ENCODE measurements around the gene TRMT11. TPM values are rescaled to one million over a fixed set of nuclear protein-coding genes. Genes with fewer than 3 reads are reported as not detected.
"Not testable (repeated sequence)": the region's sequence is repeated elsewhere in the genome, so short reads cannot be mapped to it uniquely, and the experiment has no call there.

Gene TRMT11
- polyA plus RNA-seq, 3 donors: 2.1 to 3.3 (median 2.1) TPM

- intact Hi-C loops (cut with micrococcal nuclease): no loop called here
- Histone ChIP-seq H3K9ac (ENCODE audit: insufficient read depth, low read length, poor library complexity, severe bottlenecking) (no peak overlapping the region), H3K27me3 (ENCODE audit: control insufficient read depth in 2 of 2, insufficient read depth in 2 of 2, low read length in 2 of 2) (no peaks in the 10 kb centered on the region), H3K4me1 (ENCODE audit: control insufficient read depth in 1 of 2, insufficient read depth in 2 of 2, low read length in 2 of 2) (no peaks in the 10 kb centered on the region), H3K9me3 (replicated peaks in 1 of 2; ENCODE audit: control insufficient read depth in 1 of 2, insufficient read depth in 1 of 2, low read length in 2 of 2) (no peaks in the 10 kb centered on the region), H4K20me1 (ENCODE audit: insufficient read depth, low read length) (no peaks in the 10 kb centered on the region), H2AFZ (ENCODE audit: insufficient read depth, low read depth, low read length, poor library complexity, severe bottlenecking) (no peak overlapping the region), H3K79me2 (ENCODE audit: insufficient read depth, low read length) (no peaks in the 10 kb centered on the region), H3K27ac (ENCODE audit: low read depth in 1 of 2, low read length in 2 of 2) (no peak overlapping the region), H3K36me3 (replicated peaks in 1 of 2; ENCODE audit: control insufficient read depth in 1 of 2, insufficient read depth in 2 of 2, low read length in 2 of 2) (peaks cover 29 to 63% of the 10 kb centered on the region in 2 donors), H3K4me3 (replicated peaks in 1 of 3; ENCODE audit: low read depth in 2 of 3, low read length in 3 of 3) (no peak overlapping the region), H3K4me2 (replicated peaks; ENCODE audit: extremely low read depth, low read length, poor library complexity, severe bottlenecking) (no peak overlapping the region)
- TF ChIP-seq, protein P1, sequence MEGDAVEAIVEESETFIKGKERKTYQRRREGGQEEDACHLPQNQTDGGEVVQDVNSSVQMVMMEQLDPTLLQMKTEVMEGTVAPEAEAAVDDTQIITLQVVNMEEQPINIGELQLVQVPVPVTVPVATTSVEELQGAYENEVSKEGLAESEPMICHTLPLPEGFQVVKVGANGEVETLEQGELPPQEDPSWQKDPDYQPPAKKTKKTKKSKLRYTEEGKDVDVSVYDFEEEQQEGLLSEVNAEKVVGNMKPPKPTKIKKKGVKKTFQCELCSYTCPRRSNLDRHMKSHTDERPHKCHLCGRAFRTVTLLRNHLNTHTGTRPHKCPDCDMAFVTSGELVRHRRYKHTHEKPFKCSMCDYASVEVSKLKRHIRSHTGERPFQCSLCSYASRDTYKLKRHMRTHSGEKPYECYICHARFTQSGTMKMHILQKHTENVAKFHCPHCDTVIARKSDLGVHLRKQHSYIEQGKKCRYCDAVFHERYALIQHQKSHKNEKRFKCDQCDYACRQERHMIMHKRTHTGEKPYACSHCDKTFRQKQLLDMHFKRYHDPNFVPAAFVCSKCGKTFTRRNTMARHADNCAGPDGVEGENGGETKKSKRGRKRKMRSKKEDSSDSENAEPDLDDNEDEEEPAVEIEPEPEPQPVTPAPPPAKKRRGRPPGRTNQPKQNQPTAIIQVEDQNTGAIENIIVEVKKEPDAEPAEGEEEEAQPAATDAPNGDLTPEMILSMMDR (IDR thresholded peaks at IDR 0.05): no peak
- Mint-ChIP-seq H3K36me3 (peaks cover 54 to 65% of the 10 kb centered on the region in 2 donors), H3K27me3 (ENCODE audit: low read depth in 3 of 3) (no peaks in the 10 kb centered on the region), H3K4me3 (no peak overlapping the region), H3K27ac (no peak overlapping the region), H3K4me1 (no peaks in the 10 kb centered on the region), H3K9me3 (no peaks in the 10 kb centered on the region)
- no peak for DNase-seq
Measured at GRCh38 chr6:126017668-126018067, 31.3 kb downstream of the TRMT11 start.

- no peaks in the 10 kb centered on the region for H3K4me1 Mint-ChIP-seq
- no peak overlapping the region for H3K9ac ChIP-seq (ENCODE audit: insufficient read depth, low read length, poor library complexity, severe bottlenecking)
- DNase-seq: no peak
- no peak overlapping the region for H3K27ac ChIP-seq (ENCODE audit: low read depth in 1 of 2, low read length in 2 of 2)
- H3K4me1 ChIP-seq (ENCODE audit: control insufficient read depth in 1 of 2, insufficient read depth in 2 of 2, low read length in 2 of 2): no peaks in the 10 kb centered on the region
- H4K20me1 ChIP-seq (ENCODE audit: insufficient read depth, low read length): no peaks in the 10 kb centered on the region
- H3K27ac Mint-ChIP-seq: no peak overlapping the region
- H3K79me2 ChIP-seq (ENCODE audit: insufficient read depth, low read length): no peaks in the 10 kb centered on the region
- no peak overlapping the region for H3K4me2 ChIP-seq (replicated peaks; ENCODE audit: extremely low read depth, low read length, poor library complexity, severe bottlenecking)
- H3K9me3 Mint-ChIP-seq: no peaks in the 10 kb centered on the region
- no peak overlapping the region for H2AFZ ChIP-seq (ENCODE audit: insufficient read depth, low read depth, low read length, poor library complexity, severe bottlenecking)
- H3K27me3 ChIP-seq (ENCODE audit: control insufficient read depth in 2 of 2, insufficient read depth in 2 of 2, low read length in 2 of 2): no peaks in the 10 kb centered on the region
- H3K4me3 ChIP-seq (replicated peaks in 1 of 3; ENCODE audit: low read depth in 2 of 3, low read length in 3 of 3): no peak overlapping the region
- intact Hi-C loops (cut with micrococcal nuclease): no loop called here
- no peak overlapping the region for H3K4me3 Mint-ChIP-seq
- no peaks in the 10 kb centered on the region for H3K9me3 ChIP-seq (replicated peaks in 1 of 2; ENCODE audit: control insufficient read depth in 1 of 2, insufficient read depth in 1 of 2, low read length in 2 of 2)
- peaks cover 21 to 40% of the 10 kb centered on the region in 2 donors for H3K36me3 ChIP-seq (replicated peaks in 1 of 2; ENCODE audit: control insufficient read depth in 1 of 2, insufficient read depth in 2 of 2, low read length in 2 of 2)
- H3K36me3 Mint-ChIP-seq: peaks cover 43 to 50% of the 10 kb centered on the region in 2 donors
- 100% methylated on average over 3 of the region's 5 CpGs for WGBS (ENCODE audit: insufficient coverage)
- TF ChIP-seq, protein P1 (IDR thresholded peaks at IDR 0.05): no peak
- H3K27me3 Mint-ChIP-seq (ENCODE audit: low read depth in 3 of 3): no peaks in the 10 kb centered on the region
Measured at GRCh38 chr6:126020305-126021050, 34.1 kb downstream of the TRMT11 start.

- H3K27ac ChIP-seq (ENCODE audit: low read depth in 1 of 2, low read length in 2 of 2); H3K27me3 ChIP-seq (ENCODE audit: control insufficient read depth in 2 of 2, insufficient read depth in 2 of 2, low read length in 2 of 2); H3K27me3 Mint-ChIP-seq (ENCODE audit: low read depth in 3 of 3); H3K4me1 ChIP-seq (ENCODE audit: control insufficient read depth in 1 of 2, insufficient read depth in 2 of 2, low read length in 2 of 2); DNase-seq; H3K9ac ChIP-seq (ENCODE audit: insufficient read depth, low read length, poor library complexity, severe bottlenecking); H3K9me3 ChIP-seq (replicated peaks in 1 of 2; ENCODE audit: control insufficient read depth in 1 of 2, insufficient read depth in 1 of 2, low read length in 2 of 2); H3K4me2 ChIP-seq (replicated peaks; ENCODE audit: extremely low read depth, low read length, poor library complexity, severe bottlenecking); H3K9me3 Mint-ChIP-seq; H3K4me3 ChIP-seq (replicated peaks in 1 of 3; ENCODE audit: low read depth in 2 of 3, low read length in 3 of 3); H2AFZ ChIP-seq (ENCODE audit: insufficient read depth, low read depth, low read length, poor library complexity, severe bottlenecking); H3K4me1 Mint-ChIP-seq; H3K79me2 ChIP-seq (ENCODE audit: insufficient read depth, low read length); H4K20me1 ChIP-seq (ENCODE audit: insufficient read depth, low read length); intact Hi-C loops (cut with micrococcal nuclease); H3K4me3 Mint-ChIP-seq; H3K27ac Mint-ChIP-seq: not testable (repeated sequence)
- peaks cover 32 to 40% of the 10 kb centered on the region in 2 donors for H3K36me3 Mint-ChIP-seq
- peaks cover 18 to 26% of the 10 kb centered on the region in 2 donors for H3K36me3 ChIP-seq (replicated peaks in 1 of 2; ENCODE audit: control insufficient read depth in 1 of 2, insufficient read depth in 2 of 2, low read length in 2 of 2)
- no CpG with 5 or more reads among the region's 3 CpGs for WGBS (ENCODE audit: insufficient coverage)
Measured at GRCh38 chr6:126023474-126023873, 37.1 kb downstream of the TRMT11 start.
